ENCODE data around the gene USP32. TPM values are rescaled to one million over a fixed set of nuclear protein-coding genes. Genes with fewer than 3 reads are reported as not detected.

USP32 gene
- total and polyA plus RNA-seq, 2 donors (not counting 3 experiments of a cell fraction or from before 2014, with no cell fraction given), result 15.7 to 52.9 TPM

GRCh38 chr17:60326702-60327101 is 65.2 kb downstream of the USP32 start:
- Histone ChIP-seq H3K79me2 (ENCODE audit: control insufficient read depth, insufficient read depth, low read length) (peaks cover 23% of the 10 kb centered on the region), H3K4me3 (replicated peaks in 1 of 3; ENCODE audit: insufficient read depth in 1 of 3, low read depth in 1 of 3, low read length in 3 of 3) (no peak overlapping the region), H3K27me3 (ENCODE audit: control insufficient read depth in 2 of 2, insufficient read depth in 2 of 2, low read length in 2 of 2) (no peaks in the 10 kb centered on the region), H3K9ac (replicated peaks; ENCODE audit: extremely low read depth, insufficient read depth, low read length) (no peak overlapping the region), H3K27ac (ENCODE audit: insufficient read depth, low read depth, low read length) (no peak overlapping the region), H3K4me1 (ENCODE audit: control insufficient read depth, extremely low read depth, insufficient read depth, low read length) (no peaks in the 10 kb centered on the region), H3K36me3 (ENCODE audit: control insufficient read depth in 2 of 2, extremely low read depth in 1 of 2, insufficient read depth in 2 of 2, low read length in 2 of 2) (peaks cover 0 to 2% of the 10 kb centered on the region in 2 experiments), H2AFZ (ENCODE audit: low read depth, low read length) (no peak overlapping the region), H3K4me2 (ENCODE audit: insufficient read depth, low read length) (no peak overlapping the region), H3K9me3 (replicated peaks; ENCODE audit: control insufficient read depth, insufficient read depth, low read length) (no peaks in the 10 kb centered on the region), H4K20me1 (replicated peaks; ENCODE audit: control insufficient read depth, extremely low read depth, insufficient read depth, low read length) (no peaks in the 10 kb centered on the region), H3K9me1 (replicated peaks; ENCODE audit: control insufficient read depth, extremely low read depth, insufficient read depth, low read length) (no peaks in the 10 kb centered on the region)
- intact Hi-C loops (cut with micrococcal nuclease) (no loop called here), dilution Hi-C loops (cut with MboI; ENCODE audit: extremely low pct_ligation_motif_present, low sequenced_read_pairs) (no loop called here)
- no peak for FAIRE-seq
- no TSS peak for BruUV-seq (replicated peaks)
- no peak for DNase-seq (ENCODE audit: low read depth, low spot score)
- ChIA-PET CTCF (no interaction called here), POLR2A (no interaction called here)
- TF ChIP-seq CTCF (IDR thresholded peaks at IDR 0.05; ENCODE audit: extremely low read depth in 1 of 2, insufficient read depth in 1 of 2, low read depth in 1 of 2, low read length in 2 of 2), result no peak
- TF ChIP-seq FOS (IDR thresholded peaks at IDR 0.05; ENCODE audit: borderline replicate concordance, insufficient read depth, low read length), result no peak
- TF ChIP-seq JUN (IDR thresholded peaks at IDR 0.05; ENCODE audit: borderline replicate concordance, insufficient read depth, insufficient read length, low read depth), result no peak
- no peak for TF ChIP-seq MYC (IDR thresholded peaks at IDR 0.05; ENCODE audit: low read depth, low read length)
- TF ChIP-seq POLR2A (IDR thresholded peaks at IDR 0.05; ENCODE audit: low read depth, low read length), result no peak
- no peak for TF ChIP-seq EZH2 (IDR thresholded peaks at IDR 0.05; ENCODE audit: borderline replicate concordance, low read depth, low read length, severe bottlenecking)
- TF ChIP-seq GATA2 (IDR thresholded peaks at IDR 0.05; ENCODE audit: insufficient read depth, insufficient read length, low read depth, low read length), result no peak
- no peak for TF ChIP-seq MAX (IDR thresholded peaks at IDR 0.05; ENCODE audit: insufficient read depth, insufficient read length)
- TF ChIP-seq POLR2AphosphoS5 (IDR thresholded peaks at IDR 0.05; ENCODE audit: insufficient read depth, low read depth, low read length), result no peak

All from endothelial cell of umbilical vein (primary cell).